HepG2 (cell line): ENCODE measurements around the gene ITGAX. TPM values are rescaled to one million over a fixed set of nuclear protein-coding genes. Genes with fewer than 3 reads are reported as not detected.

ENCODE experiments used
- ATAC-seq: fragments of 200-7000 bp; cut with Tn5 transposase; 3 replicates; pipeline ENCODE4 v1.9.1; 2020; ENCODE audit warnings: mild to moderate bottlenecking, moderate library complexity
- BruUV-seq: library from RNA; stranded (reverse); fragments of 400-500 nt; replicated peaks from 2 replicates; lab custom pipeline; 2021; lab: Mats Ljungman, UMichigan
- CTCF ChIA-PET: fragments of 300-600 bp; formaldehyde crosslinking; extraction: SDS; loops from one replicate; lab custom pipeline; 2021; ENCODE audit warnings: low total read pairs, inconsistent platforms, low intra/inter-chr PET ratio; lab: Yijun Ruan, JAX
- POLR2A ChIA-PET: fragments of 350-600 bp; sonication (Branson Sonifier 250); formaldehyde crosslinking; loops from one replicate; lab custom pipeline; 2020; ENCODE audit warnings: antibody characterized with exemption, inconsistent platforms; lab: Yijun Ruan, JAX
- DNase-seq: peaks from one replicate; pipeline ENCODE4 v3.0.0-alpha.2; 2015; ENCODE audit warnings: low spot score
- FAIRE-seq: peaks from 3 replicates; lab custom pipeline; 2011; peaks lifted over from hg19 to GRCh38; lab: Jason Lieb, UNC
- H2AFZ ChIP-seq: one replicate; pipeline ENCODE4 v1.6.1; 2011; ENCODE audit warnings: low read length, inconsistent platforms
- H3K27ac ChIP-seq: fragments of 300-600 bp; 3 replicates; pipeline ENCODE4 v1.8.0; 2011; ENCODE audit warnings: mixed run types, mild to moderate bottlenecking, mixed read lengths, low read length, inconsistent platforms; ENCODE audit not compliant: insufficient read depth; ENCODE audit errors: extremely low read length
- H3K27me3 ChIP-seq, 2 experiments: fragments of 200-600 bp in 1 of 2; 2 replicates in 1 of 2; 3 replicates in 1 of 2; pipeline versions ENCODE4 v1.6.0 to v1.8.0; 2011; ENCODE audit warnings: low read length in 2 of 2, mild to moderate bottlenecking in 2 of 2, moderate library complexity in 2 of 2, inconsistent platforms in 1 of 2; ENCODE audit not compliant: insufficient read depth in 2 of 2, control insufficient read depth in 1 of 2
- H3K36me3 ChIP-seq, 2 experiments: fragments of 200-600 bp in 1 of 2; replicated peaks in 1 of 2; 2 replicates in 1 of 2; 3 replicates in 1 of 2; pipeline versions ENCODE4 v1.5.1 to v1.8.0; 2011; ENCODE audit warnings: low read length in 2 of 2, inconsistent platforms in 1 of 2; ENCODE audit not compliant: insufficient read depth in 2 of 2, control insufficient read depth in 1 of 2
- H3K4me1 ChIP-seq: 2 replicates; pipeline ENCODE4 v1.5.1; 2012; ENCODE audit warnings: low read length, inconsistent platforms; ENCODE audit not compliant: insufficient read depth
- H3K4me2 ChIP-seq: 2 replicates; pipeline ENCODE4 v1.6.0; 2011; ENCODE audit warnings: low read depth, low read length, inconsistent platforms
- H3K4me3 ChIP-seq, 3 experiments: fragments of 200-600 bp in 1 of 3; sonication (generic), shearing (Covaris generic) in 1 of 3; replicated peaks in 1 of 3; 2 replicates each; pipeline ENCODE4 v1.5.1; 2011 to 2016; ENCODE audit warnings: low read length in 3 of 3, inconsistent platforms in 2 of 3, low read depth in 2 of 3, mild to moderate bottlenecking in 2 of 3, control low read depth in 1 of 3, mixed read lengths in 1 of 3; ENCODE audit not compliant: insufficient read depth in 1 of 3
- H3K79me2 ChIP-seq: one replicate; pipeline ENCODE4 v1.6.1; 2011; ENCODE audit warnings: low read length, inconsistent platforms; ENCODE audit not compliant: insufficient read depth
- H3K9ac ChIP-seq: 2 replicates; pipeline ENCODE4 v1.6.0; 2011; ENCODE audit warnings: mild to moderate bottlenecking, low read depth, low read length, inconsistent platforms; ENCODE audit not compliant: insufficient read depth
- H3K9me3 ChIP-seq: 2 replicates; pipeline ENCODE4 v1.5.1; 2012; ENCODE audit warnings: mild to moderate bottlenecking, low read length
- H4K20me1 ChIP-seq: 2 replicates; pipeline ENCODE4 v1.6.0; 2011; ENCODE audit warnings: inconsistent platforms, mild to moderate bottlenecking, low read length, moderate library complexity; ENCODE audit not compliant: insufficient read depth
- BHLHE40 ChIP-seq: IDR thresholded peaks from 2 replicates; pipeline ENCODE4 v1.6.1; 2011; ENCODE audit warnings: low read length, improper control_type of control experiment
- BRD4 ChIP-seq: sonication (generic); formaldehyde crosslinking; IDR thresholded peaks from 2 replicates; pipeline ENCODE4 v1.4.0; 2020; ENCODE audit warnings: missing genetic modification reagents
- CENPX ChIP-seq: sonication (generic); formaldehyde crosslinking; IDR thresholded peaks from 2 replicates; pipeline ENCODE4 v1.9.0; 2021; ENCODE audit warnings: mild to moderate bottlenecking, missing genetic modification reagents, moderate library complexity
- GATA4 ChIP-seq: sonication (generic); IDR thresholded peaks from 2 replicates; pipeline ENCODE4 v1.6.1; 2016; ENCODE audit warnings: antibody characterized with exemption, low read depth, borderline replicate concordance
- PTBP1 ChIP-seq: fragments of 200-400 bp; formaldehyde crosslinking; IDR thresholded peaks from 2 replicates; pipeline ENCODE4 v1.6.1; 2018; ENCODE audit warnings: low read length, low read depth; ENCODE audit not compliant: poor library complexity, severe bottlenecking
- ZNF136 ChIP-seq: sonication (generic); formaldehyde crosslinking; IDR thresholded peaks from 2 replicates; pipeline ENCODE4 v1.8.1; 2022; ENCODE audit warnings: low read depth, mild to moderate bottlenecking, moderate library complexity, missing genetic modification reagents
- ZNF841 ChIP-seq: sonication (generic); formaldehyde crosslinking; IDR thresholded peaks from 2 replicates; pipeline ENCODE4 v1.8.1; 2023; ENCODE audit warnings: missing genetic modification reagents, borderline replicate concordance
- WGBS: methylation state at CpG from one replicate; pipeline ENCODE4 v1.1.6; 2017; ENCODE audit warnings: low lambda C conversion rate; 5-methylcytosine and 5-hydroxymethylcytosine counted together
- in situ Hi-C: cut with HindIII; loops from 2 replicates; pipeline ENCODE4 v1.10.0; 2017; ENCODE audit warnings: low pct_unique_long_range_greater_than_20kb; ENCODE audit not compliant: extremely low pct_ligation_motif_present
- intact Hi-C: fragments of 100-400 bp; cut with micrococcal nuclease; formaldehyde crosslinking; loops from one replicate; pipeline ENCODE4 v1.10.0; 2022; ENCODE audit not compliant: unreplicated experiment
- polyA plus RNA-seq, 8 experiments: library from polyadenylated mRNA; depleted of rRNA in 3 of 8; stranded (reverse) in 7 of 8; unstranded in 1 of 8; fragments of >200 nt; fragmentation: Illumina TruSeq in 4 of 8; extraction: Trizol in 4 of 8; gene quantifications; 2 replicates each; pipeline versions ENCODE4 v1.2.1 to v1.2.3, GENCODE V29; 2011 to 2016; ENCODE audit warnings: low read depth in 4 of 8, missing spikeins in 1 of 8, mixed read lengths in 1 of 8; ENCODE audit not compliant: insufficient read depth in 1 of 8
- total RNA-seq, 5 experiments: library from RNA; depleted of rRNA; stranded (reverse); fragments of >200 nt; fragmentation: Illumina TruSeq; extraction: Trizol; gene quantifications; 2 replicates each; pipeline ENCODE4 v1.2.3, GENCODE V29; 2016; ENCODE audit warnings: low read depth in 1 of 5
- TF ChIP-seq, protein P1 (sequence below): sonication (generic); formaldehyde crosslinking; IDR thresholded peaks from one replicate; pipeline ENCODE4 v1.5.1; 2020; ENCODE audit warnings: mild to moderate bottlenecking, missing genetic modification reagents; ENCODE audit errors: not compliant biosample characterization
- TF ChIP-seq, protein P2 (sequence below): sonication (generic); formaldehyde crosslinking; IDR thresholded peaks from 2 replicates; pipeline ENCODE4 v1.5.0; 2020; ENCODE audit warnings: missing genetic modification reagents
- TF ChIP-seq, protein P3 (sequence below): IDR thresholded peaks from 2 replicates; pipeline ENCODE4 v1.4.0; 2020; ENCODE audit warnings: mild to moderate bottlenecking, missing genetic modification reagents

Gene ITGAX
- total and polyA plus RNA-seq, 2 of the 13 experiments (the other 11 are each of a cell fraction or from before 2014, with no cell fraction given) = 0.32 TPM; not detected in 1

DNA sequence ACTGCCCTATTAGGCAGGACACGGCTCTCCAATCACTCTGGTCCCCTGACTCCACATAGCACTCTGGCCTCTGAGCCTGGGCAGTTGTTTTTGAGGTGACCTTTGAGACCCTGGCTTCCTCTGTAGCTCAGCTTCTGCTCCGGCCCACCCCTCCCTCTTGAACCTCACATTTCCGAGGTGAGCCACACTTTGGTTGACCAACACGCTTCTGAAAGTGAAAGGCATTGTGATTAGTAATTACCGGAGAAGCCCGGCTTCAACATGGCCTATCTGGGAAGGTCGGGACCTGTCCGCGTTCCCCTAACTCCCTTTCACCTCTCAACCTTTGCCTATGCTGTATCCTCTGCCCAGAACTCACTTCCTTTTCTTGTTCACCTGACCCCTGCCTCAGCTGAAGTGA, 10.3 kb upstream of the ITGAX start (continued):
- no peak for TF ChIP-seq BHLHE40
- TF ChIP-seq, protein P1, sequence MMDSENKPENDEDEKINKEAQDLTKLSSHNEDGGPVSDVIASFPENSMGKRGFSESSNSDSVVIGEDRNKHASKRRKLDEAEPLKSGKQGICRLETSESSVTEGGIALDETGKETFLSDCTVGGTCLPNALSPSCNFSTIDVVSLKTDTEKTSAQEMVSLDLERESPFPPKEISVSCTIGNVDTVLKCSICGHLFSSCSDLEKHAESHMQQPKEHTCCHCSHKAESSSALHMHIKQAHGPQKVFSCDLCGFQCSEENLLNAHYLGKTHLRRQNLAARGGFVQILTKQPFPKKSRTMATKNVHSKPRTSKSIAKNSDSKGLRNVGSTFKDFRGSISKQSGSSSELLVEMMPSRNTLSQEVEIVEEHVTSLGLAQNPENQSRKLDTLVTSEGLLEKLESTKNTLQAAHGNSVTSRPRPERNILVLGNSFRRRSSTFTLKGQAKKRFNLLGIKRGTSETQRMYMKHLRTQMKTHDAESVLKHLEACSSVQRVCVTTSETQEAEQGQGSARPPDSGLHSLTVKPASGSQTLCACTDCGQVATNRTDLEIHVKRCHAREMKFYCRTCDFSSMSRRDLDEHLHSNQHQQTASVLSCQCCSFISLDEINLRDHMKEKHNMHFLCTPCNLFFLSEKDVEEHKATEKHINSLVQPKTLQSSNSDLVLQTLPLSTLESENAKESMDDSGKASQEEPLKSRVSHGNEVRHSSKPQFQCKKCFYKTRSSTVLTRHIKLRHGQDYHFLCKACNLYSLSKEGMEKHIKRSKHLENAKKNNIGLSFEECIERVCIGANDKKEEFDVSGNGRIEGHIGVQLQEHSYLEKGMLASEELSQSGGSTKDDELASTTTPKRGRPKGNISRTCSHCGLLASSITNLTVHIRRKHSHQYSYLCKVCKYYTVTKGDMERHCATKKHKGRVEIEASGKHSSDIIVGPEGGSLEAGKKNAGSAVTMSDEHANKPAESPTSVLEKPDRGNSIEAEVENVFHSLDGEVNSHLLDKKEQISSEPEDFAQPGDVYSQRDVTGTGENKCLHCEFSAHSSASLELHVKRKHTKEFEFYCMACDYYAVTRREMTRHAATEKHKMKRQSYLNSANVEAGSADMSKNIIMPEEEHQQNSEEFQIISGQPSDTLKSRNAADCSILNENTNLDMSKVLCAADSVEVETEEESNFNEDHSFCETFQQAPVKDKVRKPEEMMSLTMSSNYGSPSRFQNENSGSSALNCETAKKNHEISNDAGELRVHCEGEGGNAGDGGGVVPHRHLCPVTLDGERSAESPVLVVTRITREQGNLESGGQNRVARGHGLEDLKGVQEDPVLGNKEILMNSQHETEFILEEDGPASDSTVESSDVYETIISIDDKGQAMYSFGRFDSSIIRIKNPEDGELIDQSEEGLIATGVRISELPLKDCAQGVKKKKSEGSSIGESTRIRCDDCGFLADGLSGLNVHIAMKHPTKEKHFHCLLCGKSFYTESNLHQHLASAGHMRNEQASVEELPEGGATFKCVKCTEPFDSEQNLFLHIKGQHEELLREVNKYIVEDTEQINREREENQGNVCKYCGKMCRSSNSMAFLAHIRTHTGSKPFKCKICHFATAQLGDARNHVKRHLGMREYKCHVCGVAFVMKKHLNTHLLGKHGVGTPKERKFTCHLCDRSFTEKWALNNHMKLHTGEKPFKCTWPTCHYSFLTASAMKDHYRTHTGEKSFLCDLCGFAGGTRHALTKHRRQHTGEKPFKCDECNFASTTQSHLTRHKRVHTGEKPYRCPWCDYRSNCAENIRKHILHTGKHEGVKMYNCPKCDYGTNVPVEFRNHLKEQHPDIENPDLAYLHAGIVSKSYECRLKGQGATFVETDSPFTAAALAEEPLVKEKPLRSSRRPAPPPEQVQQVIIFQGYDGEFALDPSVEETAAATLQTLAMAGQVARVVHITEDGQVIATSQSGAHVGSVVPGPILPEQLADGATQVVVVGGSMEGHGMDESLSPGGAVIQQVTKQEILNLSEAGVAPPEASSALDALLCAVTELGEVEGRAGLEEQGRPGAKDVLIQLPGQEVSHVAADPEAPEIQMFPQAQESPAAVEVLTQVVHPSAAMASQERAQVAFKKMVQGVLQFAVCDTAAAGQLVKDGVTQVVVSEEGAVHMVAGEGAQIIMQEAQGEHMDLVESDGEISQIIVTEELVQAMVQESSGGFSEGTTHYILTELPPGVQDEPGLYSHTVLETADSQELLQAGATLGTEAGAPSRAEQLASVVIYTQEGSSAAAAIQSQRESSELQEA (CRISPR knock-in tag) = no peak

DNA sequence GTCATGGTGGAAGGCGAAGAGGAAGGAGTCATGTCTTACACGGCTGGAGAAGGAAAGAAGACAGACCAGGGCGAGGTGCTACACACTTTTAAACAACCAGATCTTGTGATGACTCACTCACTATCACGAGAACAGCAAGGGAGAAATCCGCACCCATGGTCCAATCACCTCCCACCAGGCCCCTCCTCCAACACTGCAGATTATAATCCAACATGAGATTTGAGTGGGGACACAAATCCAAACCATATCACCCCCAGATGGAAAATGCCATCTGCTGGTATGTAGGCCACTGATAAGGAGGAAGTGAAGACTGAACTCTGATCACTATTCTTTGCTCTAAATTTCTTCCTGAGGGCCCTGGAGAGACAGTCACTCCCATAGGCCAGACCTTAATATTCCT, 7.5 kb upstream of the ITGAX start:
- H3K79me2 ChIP-seq = no peaks in the 10 kb centered on the region
- no peak overlapping the region for H3K9ac ChIP-seq
- no peak overlapping the region for H2AFZ ChIP-seq
- H3K4me3 ChIP-seq = no peak overlapping the region
- H3K4me2 ChIP-seq = no peak overlapping the region
- H3K9me3 ChIP-seq = no peaks in the 10 kb centered on the region
- no peak overlapping the region for H3K27ac ChIP-seq
- WGBS = 8% methylated on average over 5 of the region's 5 CpGs
- H3K36me3 ChIP-seq = no peaks in the 10 kb centered on the region
- CTCF ChIA-PET = no interaction called here
- BruUV-seq = no TSS peak
- POLR2A ChIA-PET = no interaction called here
- peaks cover 7 to 32% of the 10 kb centered on the region in 2 experiments for H3K27me3 ChIP-seq
- no peaks in the 10 kb centered on the region for H4K20me1 ChIP-seq
- FAIRE-seq = no peak
- in situ Hi-C loops (no loop called here), intact Hi-C loops (no loop called here)
- DNase-seq = no peak
- no peak for ATAC-seq
- H3K4me1 ChIP-seq = peaks cover 11% of the 10 kb centered on the region
- TF ChIP-seq GATA4 (no peak), ZNF841 (CRISPR knock-in tag) (no peak), CENPX (CRISPR knock-in tag) (no peak), ZNF136 (no peak), PTBP1 (no peak), BRD4 (no peak)
- TF ChIP-seq, protein P2, sequence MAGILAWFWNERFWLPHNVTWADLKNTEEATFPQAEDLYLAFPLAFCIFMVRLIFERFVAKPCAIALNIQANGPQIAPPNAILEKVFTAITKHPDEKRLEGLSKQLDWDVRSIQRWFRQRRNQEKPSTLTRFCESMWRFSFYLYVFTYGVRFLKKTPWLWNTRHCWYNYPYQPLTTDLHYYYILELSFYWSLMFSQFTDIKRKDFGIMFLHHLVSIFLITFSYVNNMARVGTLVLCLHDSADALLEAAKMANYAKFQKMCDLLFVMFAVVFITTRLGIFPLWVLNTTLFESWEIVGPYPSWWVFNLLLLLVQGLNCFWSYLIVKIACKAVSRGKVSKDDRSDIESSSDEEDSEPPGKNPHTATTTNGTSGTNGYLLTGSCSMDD (CRISPR knock-in tag) = no peak
- TF ChIP-seq, protein P3, sequence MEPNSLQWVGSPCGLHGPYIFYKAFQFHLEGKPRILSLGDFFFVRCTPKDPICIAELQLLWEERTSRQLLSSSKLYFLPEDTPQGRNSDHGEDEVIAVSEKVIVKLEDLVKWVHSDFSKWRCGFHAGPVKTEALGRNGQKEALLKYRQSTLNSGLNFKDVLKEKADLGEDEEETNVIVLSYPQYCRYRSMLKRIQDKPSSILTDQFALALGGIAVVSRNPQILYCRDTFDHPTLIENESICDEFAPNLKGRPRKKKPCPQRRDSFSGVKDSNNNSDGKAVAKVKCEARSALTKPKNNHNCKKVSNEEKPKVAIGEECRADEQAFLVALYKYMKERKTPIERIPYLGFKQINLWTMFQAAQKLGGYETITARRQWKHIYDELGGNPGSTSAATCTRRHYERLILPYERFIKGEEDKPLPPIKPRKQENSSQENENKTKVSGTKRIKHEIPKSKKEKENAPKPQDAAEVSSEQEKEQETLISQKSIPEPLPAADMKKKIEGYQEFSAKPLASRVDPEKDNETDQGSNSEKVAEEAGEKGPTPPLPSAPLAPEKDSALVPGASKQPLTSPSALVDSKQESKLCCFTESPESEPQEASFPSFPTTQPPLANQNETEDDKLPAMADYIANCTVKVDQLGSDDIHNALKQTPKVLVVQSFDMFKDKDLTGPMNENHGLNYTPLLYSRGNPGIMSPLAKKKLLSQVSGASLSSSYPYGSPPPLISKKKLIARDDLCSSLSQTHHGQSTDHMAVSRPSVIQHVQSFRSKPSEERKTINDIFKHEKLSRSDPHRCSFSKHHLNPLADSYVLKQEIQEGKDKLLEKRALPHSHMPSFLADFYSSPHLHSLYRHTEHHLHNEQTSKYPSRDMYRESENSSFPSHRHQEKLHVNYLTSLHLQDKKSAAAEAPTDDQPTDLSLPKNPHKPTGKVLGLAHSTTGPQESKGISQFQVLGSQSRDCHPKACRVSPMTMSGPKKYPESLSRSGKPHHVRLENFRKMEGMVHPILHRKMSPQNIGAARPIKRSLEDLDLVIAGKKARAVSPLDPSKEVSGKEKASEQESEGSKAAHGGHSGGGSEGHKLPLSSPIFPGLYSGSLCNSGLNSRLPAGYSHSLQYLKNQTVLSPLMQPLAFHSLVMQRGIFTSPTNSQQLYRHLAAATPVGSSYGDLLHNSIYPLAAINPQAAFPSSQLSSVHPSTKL (CRISPR knock-in tag) = no peak
